GM10266 (cell line): ENCODE data around the gene LAMC3.

Experiments
- DNase-seq: peaks from one replicate; pipeline ENCODE4 v3.0.0; 2012; ENCODE audit errors: extremely low spot score
- CTCF ChIP-seq: IDR thresholded peaks from 2 replicates; pipeline ENCODE4 v1.5.1; 2012; ENCODE audit warnings: mild to moderate bottlenecking, low read depth; ENCODE audit not compliant: control insufficient read depth, insufficient read depth; ENCODE audit errors: missing control alignments

LAMC3 gene

DNA sequence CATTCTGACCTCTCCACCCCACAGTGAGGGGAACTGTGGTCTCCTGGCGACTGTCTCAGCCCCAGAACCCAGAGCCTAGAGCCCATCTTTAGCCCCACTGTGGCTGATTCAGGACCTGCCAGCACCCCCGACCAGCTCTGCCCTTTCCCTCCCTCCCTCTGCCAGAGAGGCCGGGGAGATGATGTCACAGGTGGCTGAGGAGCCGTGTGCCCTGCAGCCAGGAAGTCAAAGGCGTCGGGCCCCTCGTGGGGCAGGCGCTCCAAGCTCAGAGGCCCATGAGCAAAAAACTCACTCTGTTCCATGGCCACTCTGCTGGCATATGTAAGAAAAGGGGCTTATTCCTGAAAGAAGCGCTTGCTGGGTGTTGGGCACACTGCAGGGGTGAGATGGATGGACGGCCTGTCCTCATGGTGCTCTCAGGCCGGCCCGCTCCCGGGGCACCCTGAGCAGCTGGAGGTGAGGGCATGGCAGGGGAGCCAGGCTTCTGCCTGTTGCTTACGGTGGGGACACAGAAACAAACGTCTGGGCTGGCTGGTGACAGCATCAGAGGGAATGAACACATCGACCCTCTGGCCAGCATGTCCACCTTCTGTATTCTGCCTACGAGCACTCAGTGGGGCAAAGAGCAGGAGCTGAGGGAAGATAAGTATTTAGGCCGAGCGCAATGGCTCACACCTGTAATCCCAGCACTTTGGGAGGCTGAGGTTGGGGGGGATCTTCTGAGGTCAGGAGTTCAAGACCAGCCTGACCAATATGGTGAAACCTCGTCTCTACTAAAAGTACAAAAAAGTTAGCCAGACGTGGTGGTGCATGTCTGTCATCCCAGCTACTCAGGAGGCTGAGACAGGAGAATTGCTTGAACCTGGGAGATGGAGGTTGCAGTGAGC lies 41.1 kb downstream of the LAMC3 start:
- TF ChIP-seq CTCF = no peak

DNA sequence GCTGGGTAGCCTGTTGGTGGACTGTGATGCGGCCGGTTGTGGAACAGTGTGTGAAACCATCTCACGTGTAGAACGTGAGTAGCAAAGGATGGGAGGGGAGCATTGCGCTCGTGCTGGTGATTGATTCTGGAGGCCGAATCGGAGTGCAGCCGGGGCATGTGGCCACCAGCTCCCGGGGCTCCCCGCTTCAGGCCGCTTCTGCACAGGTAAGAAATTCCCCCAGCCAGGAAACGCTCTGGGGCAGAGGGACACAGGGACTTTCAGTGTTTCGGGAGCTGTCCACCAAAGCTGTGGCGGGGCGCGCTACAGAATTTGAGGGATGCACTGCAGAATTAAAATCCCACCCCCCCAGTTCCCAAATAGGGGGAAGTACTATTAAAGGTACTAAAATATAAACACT lies 41.9 kb downstream of the LAMC3 start:
- no peak for TF ChIP-seq CTCF
- DNase-seq = no peak

More for the DNA sequence above, 41.1 kb downstream of the LAMC3 start:
- no peak for DNase-seq

- DNase-seq = no peak
- no peak for TF ChIP-seq CTCF
These were observed 42.9 kb downstream of the LAMC3 start for GRCh38 chr9:131051592-131052517.

- no peak for DNase-seq
- no peak for TF ChIP-seq CTCF
These were observed 44.9 kb downstream of the LAMC3 start for GRCh38 chr9:131053896-131054295.

DNA sequence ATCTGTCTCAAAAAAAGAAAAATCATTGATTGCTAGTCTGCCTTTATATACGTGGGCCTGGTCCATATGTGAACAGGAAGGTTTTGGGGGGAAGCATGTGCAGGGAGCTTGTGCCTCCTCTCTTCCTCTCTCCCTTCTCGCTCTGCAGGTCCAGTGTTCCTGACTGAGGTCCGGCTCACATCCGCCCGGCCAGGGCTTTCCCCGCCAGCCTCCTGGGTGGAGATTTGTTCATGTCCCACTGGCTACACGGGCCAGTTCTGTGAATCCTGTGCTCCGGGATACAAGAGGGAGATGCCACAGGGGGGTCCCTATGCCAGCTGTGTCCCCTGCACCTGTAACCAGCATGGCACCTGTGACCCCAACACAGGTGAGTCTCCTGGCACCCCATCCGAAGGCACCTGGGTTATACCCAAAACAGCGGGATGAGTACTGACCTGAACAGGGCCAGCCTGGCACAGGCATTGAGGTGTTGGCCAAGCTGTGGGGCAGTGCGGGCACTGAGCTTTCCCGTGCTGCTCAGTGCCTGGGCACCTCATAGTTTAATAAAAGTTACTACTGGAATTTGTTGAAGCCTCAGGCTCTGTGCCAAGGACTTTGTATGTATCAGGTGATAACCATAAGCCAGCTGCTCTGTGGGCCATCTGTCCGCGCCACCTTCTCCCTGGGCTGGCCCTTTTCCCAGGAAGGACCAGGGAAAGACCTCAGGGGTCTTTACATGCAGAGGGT lies 48.0 kb downstream of the LAMC3 start:
- DNase-seq = no peak
- no peak for TF ChIP-seq CTCF

DNA sequence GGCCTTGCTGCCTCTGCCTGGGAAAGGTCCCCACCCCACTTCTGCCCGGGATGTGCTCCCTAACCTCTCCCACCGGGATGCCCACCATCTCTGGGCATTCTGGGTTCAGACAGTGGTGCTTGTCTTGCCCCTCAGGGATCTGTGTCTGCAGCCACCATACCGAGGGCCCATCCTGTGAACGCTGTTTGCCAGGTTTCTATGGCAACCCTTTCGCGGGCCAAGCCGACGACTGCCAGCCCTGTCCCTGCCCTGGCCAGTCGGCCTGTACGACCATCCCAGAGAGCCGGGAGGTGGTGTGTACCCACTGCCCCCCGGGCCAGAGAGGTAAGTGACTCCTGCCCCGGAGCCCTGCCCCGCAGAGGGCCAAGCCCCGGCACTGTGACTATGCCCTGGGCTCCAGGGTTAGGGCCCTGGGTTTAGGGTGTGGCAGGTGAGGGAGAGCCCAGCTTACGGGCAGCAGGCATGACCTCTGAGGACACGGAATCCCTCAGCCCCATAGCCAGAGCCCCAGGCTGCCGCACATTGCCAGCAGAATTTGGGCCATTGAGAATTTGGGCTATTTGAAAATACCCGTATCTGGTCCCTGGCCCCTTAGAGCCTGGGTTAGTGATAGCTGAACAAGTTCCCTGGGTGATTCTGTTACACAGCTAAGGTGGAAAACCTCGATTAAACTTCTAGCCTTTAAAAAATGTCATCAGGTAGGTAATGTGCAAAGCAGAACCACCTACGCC lies 52.1 kb downstream of the LAMC3 start:
- DNase-seq = no peak
- no peak for TF ChIP-seq CTCF
